Gastroesophageal sphincter (tissue), 3 donors: Measurements from ENCODE around the gene LRRTM4.

Experiments used
- EP300 ChIP-seq: sonication (generic); formaldehyde crosslinking; IDR thresholded peaks from one replicate; pipeline ENCODE4 v1.6.1; 2017; ENCODE audit warnings: antibody characterized with exemption, mild to moderate bottlenecking
- POLR2A ChIP-seq, 2 donors: fragments of 450-650 bp; IDR thresholded peaks; one replicate each; pipeline ENCODE4 v1.6.1; 2017; ENCODE audit warnings: antibody characterized with exemption in 2 of 2, mild to moderate bottlenecking in 2 of 2, moderate library complexity in 1 of 2
- POLR2AphosphoS5 ChIP-seq: sonication (generic); formaldehyde crosslinking; IDR thresholded peaks from one replicate; pipeline ENCODE4 v1.6.1; 2017; ENCODE audit warnings: antibody characterized with exemption
- TF ChIP-seq, protein P1 (sequence below), 4 experiments: fragments of 200-600 bp in 2 of 4; fragments of 450-650 bp in 2 of 4; sonication (generic) in 1 of 4; IDR thresholded peaks; one replicate each; pipeline ENCODE4 v1.5.1; 2017 to 2019; ENCODE audit warnings: antibody characterized with exemption in 4 of 4, mild to moderate bottlenecking in 2 of 4, moderate library complexity in 2 of 4

DNA sequence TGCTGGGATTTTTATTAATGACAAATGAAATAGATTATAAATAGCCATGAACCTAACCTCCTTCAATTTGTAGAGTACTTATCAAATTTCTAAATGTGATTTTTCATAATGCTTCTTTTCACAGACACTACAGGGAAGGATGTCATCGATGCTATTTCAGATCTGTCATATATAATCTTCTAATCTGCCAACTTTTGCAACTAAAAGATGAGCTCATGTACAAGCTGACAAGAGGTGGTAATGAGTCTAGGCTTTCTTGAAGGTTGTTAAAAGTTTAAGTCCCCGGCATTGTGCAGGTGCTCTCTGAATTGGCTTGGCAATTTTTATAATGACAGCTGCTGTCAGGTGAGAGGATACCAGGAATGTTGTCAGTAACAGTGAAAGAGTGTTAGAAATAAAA lies 320.4 kb downstream of the LRRTM4 start:
- TF ChIP-seq, protein P1, sequence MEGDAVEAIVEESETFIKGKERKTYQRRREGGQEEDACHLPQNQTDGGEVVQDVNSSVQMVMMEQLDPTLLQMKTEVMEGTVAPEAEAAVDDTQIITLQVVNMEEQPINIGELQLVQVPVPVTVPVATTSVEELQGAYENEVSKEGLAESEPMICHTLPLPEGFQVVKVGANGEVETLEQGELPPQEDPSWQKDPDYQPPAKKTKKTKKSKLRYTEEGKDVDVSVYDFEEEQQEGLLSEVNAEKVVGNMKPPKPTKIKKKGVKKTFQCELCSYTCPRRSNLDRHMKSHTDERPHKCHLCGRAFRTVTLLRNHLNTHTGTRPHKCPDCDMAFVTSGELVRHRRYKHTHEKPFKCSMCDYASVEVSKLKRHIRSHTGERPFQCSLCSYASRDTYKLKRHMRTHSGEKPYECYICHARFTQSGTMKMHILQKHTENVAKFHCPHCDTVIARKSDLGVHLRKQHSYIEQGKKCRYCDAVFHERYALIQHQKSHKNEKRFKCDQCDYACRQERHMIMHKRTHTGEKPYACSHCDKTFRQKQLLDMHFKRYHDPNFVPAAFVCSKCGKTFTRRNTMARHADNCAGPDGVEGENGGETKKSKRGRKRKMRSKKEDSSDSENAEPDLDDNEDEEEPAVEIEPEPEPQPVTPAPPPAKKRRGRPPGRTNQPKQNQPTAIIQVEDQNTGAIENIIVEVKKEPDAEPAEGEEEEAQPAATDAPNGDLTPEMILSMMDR (IDR thresholded peaks at IDR 0.05): no peak
- TF ChIP-seq POLR2AphosphoS5: no peak
- no peak for TF ChIP-seq EP300
- TF ChIP-seq POLR2A (IDR thresholded peaks at IDR 0.05): no peak
